GM23338 (cell line): Measurements from ENCODE around the gene OAT. TPM values are rescaled to one million over a fixed set of nuclear protein-coding genes. Genes with fewer than 3 reads are reported as not detected.
"Not testable (repeated sequence)": the region's sequence is repeated elsewhere in the genome, so short reads cannot be mapped to it uniquely, and the experiment has no call there.

ENCODE experiments used
- ATAC-seq: fragments of 200-7000 bp; cut with Tn5 transposase; 3 replicates; pipeline ENCODE4 v1.9.1; 2020
- DNase-seq: peaks from one replicate; pipeline ENCODE4 v3.0.0-alpha.2; 2015; ENCODE audit warnings: low spot score
- H2AFZ ChIP-seq: fragments of 200-600 bp; sonication (generic); 2 replicates; pipeline ENCODE4 v1.8.0; 2016; ENCODE audit warnings: antibody characterized with exemption, mild to moderate bottlenecking, moderate library complexity
- H3F3A ChIP-seq: fragments of 200-600 bp; sonication (generic); replicated peaks from 2 replicates; pipeline ENCODE4 v1.8.0; 2017; ENCODE audit warnings: antibody characterized with exemption, mixed run types, low read depth
- H3K27ac ChIP-seq: fragments of 200-600 bp; sonication (generic); 2 replicates; pipeline ENCODE4 v1.6.1; 2016; ENCODE audit warnings: low read depth
- H3K27me3 ChIP-seq: fragments of 200-600 bp; sonication (generic); 2 replicates; pipeline ENCODE4 v1.8.0; 2016; ENCODE audit warnings: mild to moderate bottlenecking, mixed run types, moderate library complexity; ENCODE audit not compliant: insufficient read depth
- H3K36me3 ChIP-seq: fragments of 200-600 bp; sonication (generic); 2 replicates; pipeline ENCODE4 v1.8.0; 2016; ENCODE audit warnings: mild to moderate bottlenecking; ENCODE audit not compliant: insufficient read depth
- H3K4me1 ChIP-seq: fragments of 200-600 bp; sonication (generic); 2 replicates; pipeline ENCODE4 v1.8.0; 2016; ENCODE audit warnings: mild to moderate bottlenecking, moderate library complexity; ENCODE audit not compliant: insufficient read depth
- H3K4me2 ChIP-seq: fragments of 200-600 bp; sonication (generic); 2 replicates; pipeline ENCODE4 v1.7.1; 2017; ENCODE audit warnings: mixed run types
- H3K4me3 ChIP-seq: fragments of 200-600 bp; sonication (generic); 2 replicates; pipeline ENCODE4 v1.6.1; 2016; ENCODE audit warnings: mixed run types
- H3K79me2 ChIP-seq: fragments of 200-600 bp; sonication (generic); replicated peaks from 2 replicates; pipeline ENCODE4 v1.8.0; 2017; ENCODE audit warnings: mild to moderate bottlenecking; ENCODE audit not compliant: insufficient read depth
- H3K9me2 ChIP-seq: fragments of 200-600 bp; sonication (generic); 2 replicates; pipeline ENCODE4 v1.8.0; 2017; ENCODE audit not compliant: insufficient read depth
- H4K20me1 ChIP-seq: fragments of 200-600 bp; sonication (generic); replicated peaks from 2 replicates; pipeline ENCODE4 v1.8.0; 2017; ENCODE audit warnings: mild to moderate bottlenecking; ENCODE audit not compliant: insufficient read depth
- H3K27ac Mint-ChIP-seq: 2 replicates; pipeline ENCODE4 v1.8.0; 2020; ENCODE audit warnings: inconsistent platforms, mild to moderate bottlenecking, moderate library complexity, mixed read lengths
- H3K27me3 Mint-ChIP-seq: 3 replicates; pipeline ENCODE4 v1.8.0; 2022; ENCODE audit warnings: low read depth, mild to moderate bottlenecking, moderate library complexity, mixed read lengths, inconsistent platforms; ENCODE audit not compliant: insufficient read depth, poor library complexity
- H3K36me3 Mint-ChIP-seq: 3 replicates; pipeline ENCODE4 v1.8.0; 2021; ENCODE audit warnings: low read depth, mild to moderate bottlenecking, inconsistent platforms, moderate library complexity, mixed read lengths
- H3K4me1 Mint-ChIP-seq: 3 replicates; pipeline ENCODE4 v1.8.0; 2020; ENCODE audit warnings: mild to moderate bottlenecking, inconsistent platforms, mixed read lengths
- H3K4me3 Mint-ChIP-seq: 3 replicates; pipeline ENCODE4 v1.8.0; 2021; ENCODE audit warnings: moderate library complexity, mild to moderate bottlenecking, inconsistent platforms, mixed read lengths
- H3K9me3 Mint-ChIP-seq: 3 replicates; pipeline ENCODE4 v1.8.0; 2020; ENCODE audit warnings: moderate library complexity, mild to moderate bottlenecking, inconsistent platforms, mixed read lengths
- CREB1 ChIP-seq: fragments of 250-450 bp; sonication (Bioruptor Pico); IDR thresholded peaks from 2 replicates; pipeline ENCODE4 v1.5.0; 2020; ENCODE audit warnings: low read depth, mild to moderate bottlenecking, moderate library complexity
- EZH2 ChIP-seq: fragments of 200-600 bp; sonication (generic); IDR thresholded peaks from one replicate; pipeline ENCODE4 v1.8.0; 2017; ENCODE audit warnings: antibody characterized with exemption, mild to moderate bottlenecking, low read depth; ENCODE audit not compliant: unreplicated experiment
- POLR2AphosphoS5 ChIP-seq: IDR thresholded peaks from 2 replicates; pipeline ENCODE4 v1.6.1; 2016; ENCODE audit warnings: antibody characterized with exemption, low read depth
- STAT1 ChIP-seq: IDR thresholded peaks from one replicate; pipeline ENCODE4 v1.6.1; 2016; ENCODE audit warnings: antibody characterized with exemption; ENCODE audit not compliant: unreplicated experiment
- ZNF114 ChIP-seq: fragments of 250-450 bp; sonication (Bioruptor Pico); IDR thresholded peaks from 2 replicates; pipeline ENCODE4 v1.5.0; 2020; ENCODE audit warnings: mild to moderate bottlenecking, moderate library complexity
- ZNF331 ChIP-seq: fragments of 250-450 bp; sonication (Bioruptor Pico); IDR thresholded peaks from 2 replicates; pipeline ENCODE4 v1.5.0; 2020; ENCODE audit warnings: low read depth, mild to moderate bottlenecking, moderate library complexity
- polyA plus RNA-seq: library from polyadenylated mRNA; unstranded; fragments of >200 nt; fragmentation: Nextera tagmentation; extraction: Ambion mirVana; gene quantifications from 2 replicates; pipeline ENCODE4 v1.2.1, GENCODE V29; 2016
- total RNA-seq: library from RNA; depleted of rRNA; stranded (reverse); fragments of >200 nt; shearing (Covaris generic); gene quantifications from 2 replicates; pipeline ENCODE4 v1.2.3, GENCODE V29; 2014
- TF ChIP-seq, protein P1 (sequence below): fragments of 250-450 bp; sonication (Bioruptor Pico); IDR thresholded peaks from 2 replicates; pipeline ENCODE4 v1.5.0; 2020; ENCODE audit warnings: mild to moderate bottlenecking, moderate library complexity
- TF ChIP-seq, protein P2 (sequence below): IDR thresholded peaks from 2 replicates; pipeline ENCODE4 v1.6.1; 2016; ENCODE audit warnings: antibody characterized with exemption
- TF ChIP-seq, protein P3 (sequence below): IDR thresholded peaks from one replicate; pipeline ENCODE4 v1.6.1; 2018; ENCODE audit warnings: antibody characterized with exemption; ENCODE audit not compliant: unreplicated experiment

The OAT gene
- total and polyA plus RNA-seq, 2 experiments from 2014 or later: 131 to 139 TPM

DNA sequence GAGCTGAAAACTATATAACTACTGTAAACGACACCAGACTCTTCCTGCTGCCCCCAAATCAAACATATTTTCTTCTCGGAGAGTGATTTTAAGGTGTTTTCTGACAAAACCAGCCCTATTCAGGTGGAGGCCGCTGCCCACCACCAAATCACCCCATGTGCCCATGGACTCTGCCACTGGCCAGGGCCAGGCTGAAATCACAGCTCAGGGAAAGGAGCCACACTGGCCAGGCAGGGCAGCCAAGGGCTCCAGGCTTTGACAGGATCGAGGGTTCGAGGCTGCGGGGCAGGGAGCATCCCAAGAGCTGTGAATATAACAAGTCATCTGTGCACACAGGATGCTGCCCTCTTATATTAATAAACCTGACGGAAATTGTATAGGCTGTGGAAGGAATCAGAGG is 48.3 kb downstream of the OAT start (continued):
- TF ChIP-seq, protein P1, sequence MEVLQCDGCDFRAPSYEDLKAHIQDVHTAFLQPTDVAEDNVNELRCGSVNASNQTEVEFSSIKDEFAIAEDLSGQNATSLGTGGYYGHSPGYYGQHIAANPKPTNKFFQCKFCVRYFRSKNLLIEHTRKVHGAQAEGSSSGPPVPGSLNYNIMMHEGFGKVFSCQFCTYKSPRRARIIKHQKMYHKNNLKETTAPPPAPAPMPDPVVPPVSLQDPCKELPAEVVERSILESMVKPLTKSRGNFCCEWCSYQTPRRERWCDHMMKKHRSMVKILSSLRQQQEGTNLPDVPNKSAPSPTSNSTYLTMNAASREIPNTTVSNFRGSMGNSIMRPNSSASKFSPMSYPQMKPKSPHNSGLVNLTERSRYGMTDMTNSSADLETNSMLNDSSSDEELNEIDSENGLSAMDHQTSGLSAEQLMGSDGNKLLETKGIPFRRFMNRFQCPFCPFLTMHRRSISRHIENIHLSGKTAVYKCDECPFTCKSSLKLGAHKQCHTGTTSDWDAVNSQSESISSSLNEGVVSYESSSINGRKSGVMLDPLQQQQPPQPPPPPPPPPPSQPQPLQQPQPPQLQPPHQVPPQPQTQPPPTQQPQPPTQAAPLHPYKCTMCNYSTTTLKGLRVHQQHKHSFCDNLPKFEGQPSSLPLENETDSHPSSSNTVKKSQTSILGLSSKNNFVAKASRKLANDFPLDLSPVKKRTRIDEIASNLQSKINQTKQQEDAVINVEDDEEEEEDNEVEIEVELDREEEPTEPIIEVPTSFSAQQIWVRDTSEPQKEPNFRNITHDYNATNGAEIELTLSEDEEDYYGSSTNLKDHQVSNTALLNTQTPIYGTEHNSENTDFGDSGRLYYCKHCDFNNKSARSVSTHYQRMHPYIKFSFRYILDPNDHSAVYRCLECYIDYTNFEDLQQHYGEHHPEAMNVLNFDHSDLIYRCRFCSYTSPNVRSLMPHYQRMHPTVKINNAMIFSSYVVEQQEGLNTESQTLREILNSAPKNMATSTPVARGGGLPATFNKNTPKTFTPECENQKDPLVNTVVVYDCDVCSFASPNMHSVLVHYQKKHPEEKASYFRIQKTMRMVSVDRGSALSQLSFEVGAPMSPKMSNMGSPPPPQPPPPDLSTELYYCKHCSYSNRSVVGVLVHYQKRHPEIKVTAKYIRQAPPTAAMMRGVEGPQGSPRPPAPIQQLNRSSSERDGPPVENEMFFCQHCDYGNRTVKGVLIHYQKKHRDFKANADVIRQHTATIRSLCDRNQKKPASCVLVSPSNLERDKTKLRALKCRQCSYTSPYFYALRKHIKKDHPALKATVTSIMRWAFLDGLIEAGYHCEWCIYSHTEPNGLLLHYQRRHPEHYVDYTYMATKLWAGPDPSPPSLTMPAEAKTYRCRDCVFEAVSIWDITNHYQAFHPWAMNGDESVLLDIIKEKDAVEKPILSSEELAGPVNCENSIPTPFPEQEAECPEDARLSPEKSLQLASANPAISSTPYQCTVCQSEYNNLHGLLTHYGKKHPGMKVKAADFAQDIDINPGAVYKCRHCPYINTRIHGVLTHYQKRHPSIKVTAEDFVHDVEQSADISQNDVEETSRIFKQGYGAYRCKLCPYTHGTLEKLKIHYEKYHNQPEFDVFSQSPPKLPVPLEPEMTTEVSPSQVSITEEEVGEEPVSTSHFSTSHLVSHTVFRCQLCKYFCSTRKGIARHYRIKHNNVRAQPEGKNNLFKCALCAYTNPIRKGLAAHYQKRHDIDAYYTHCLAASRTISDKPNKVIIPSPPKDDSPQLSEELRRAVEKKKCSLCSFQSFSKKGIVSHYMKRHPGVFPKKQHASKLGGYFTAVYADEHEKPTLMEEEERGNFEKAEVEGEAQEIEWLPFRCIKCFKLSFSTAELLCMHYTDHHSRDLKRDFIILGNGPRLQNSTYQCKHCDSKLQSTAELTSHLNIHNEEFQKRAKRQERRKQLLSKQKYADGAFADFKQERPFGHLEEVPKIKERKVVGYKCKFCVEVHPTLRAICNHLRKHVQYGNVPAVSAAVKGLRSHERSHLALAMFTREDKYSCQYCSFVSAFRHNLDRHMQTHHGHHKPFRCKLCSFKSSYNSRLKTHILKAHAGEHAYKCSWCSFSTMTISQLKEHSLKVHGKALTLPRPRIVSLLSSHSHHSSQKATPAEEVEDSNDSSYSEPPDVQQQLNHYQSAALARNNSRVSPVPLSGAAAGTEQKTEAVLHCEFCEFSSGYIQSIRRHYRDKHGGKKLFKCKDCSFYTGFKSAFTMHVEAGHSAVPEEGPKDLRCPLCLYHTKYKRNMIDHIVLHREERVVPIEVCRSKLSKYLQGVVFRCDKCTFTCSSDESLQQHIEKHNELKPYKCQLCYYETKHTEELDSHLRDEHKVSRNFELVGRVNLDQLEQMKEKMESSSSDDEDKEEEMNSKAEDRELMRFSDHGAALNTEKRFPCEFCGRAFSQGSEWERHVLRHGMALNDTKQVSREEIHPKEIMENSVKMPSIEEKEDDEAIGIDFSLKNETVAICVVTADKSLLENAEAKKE (CRISPR knock-in tag): no peak
- no peak for TF ChIP-seq CREB1 (CRISPR knock-in tag)
- TF ChIP-seq, protein P2, sequence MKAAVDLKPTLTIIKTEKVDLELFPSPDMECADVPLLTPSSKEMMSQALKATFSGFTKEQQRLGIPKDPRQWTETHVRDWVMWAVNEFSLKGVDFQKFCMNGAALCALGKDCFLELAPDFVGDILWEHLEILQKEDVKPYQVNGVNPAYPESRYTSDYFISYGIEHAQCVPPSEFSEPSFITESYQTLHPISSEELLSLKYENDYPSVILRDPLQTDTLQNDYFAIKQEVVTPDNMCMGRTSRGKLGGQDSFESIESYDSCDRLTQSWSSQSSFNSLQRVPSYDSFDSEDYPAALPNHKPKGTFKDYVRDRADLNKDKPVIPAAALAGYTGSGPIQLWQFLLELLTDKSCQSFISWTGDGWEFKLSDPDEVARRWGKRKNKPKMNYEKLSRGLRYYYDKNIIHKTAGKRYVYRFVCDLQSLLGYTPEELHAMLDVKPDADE: no peak

DNA sequence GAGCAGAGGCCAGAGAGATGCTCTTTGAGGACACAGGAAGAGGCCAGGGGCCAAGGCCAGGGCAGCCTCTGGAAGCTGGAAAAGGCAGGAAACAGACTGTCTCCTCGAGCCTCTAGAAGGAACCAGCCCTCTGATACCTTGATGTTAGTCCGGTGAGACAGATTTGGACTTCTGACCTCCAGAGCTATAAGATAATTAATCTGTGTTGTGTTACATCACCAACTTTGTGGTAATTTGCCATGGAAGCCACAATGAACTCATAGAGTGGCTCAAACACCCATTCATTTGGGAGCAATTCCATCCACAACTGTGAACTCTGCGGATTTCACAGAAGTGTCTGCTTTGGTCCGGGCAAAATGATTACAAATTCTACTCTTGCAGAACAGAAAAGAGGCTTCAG is 48.7 kb downstream of the OAT start:
- H3K4me3 ChIP-seq: no peak overlapping the region
- Mint-ChIP-seq H3K27me3 (no peaks in the 10 kb centered on the region), H3K36me3 (no peaks in the 10 kb centered on the region), H3K27ac (no peak overlapping the region), H3K4me3 (no peak overlapping the region), H3K4me1 (peaks cover 9% of the 10 kb centered on the region), H3K9me3 (peaks cover 3% of the 10 kb centered on the region; the same call in 2 of the 3 replicates)
- DNase-seq (no peak), ATAC-seq (no peak)
- no peak overlapping the region for H3K27ac ChIP-seq
- no peaks in the 10 kb centered on the region for H3F3A ChIP-seq
- H3K36me3 ChIP-seq: no peaks in the 10 kb centered on the region
- no peaks in the 10 kb centered on the region for H4K20me1 ChIP-seq
- no peak for TF ChIP-seq ZNF114 (CRISPR knock-in tag)
- no peak for TF ChIP-seq CREB1 (CRISPR knock-in tag)
- TF ChIP-seq STAT1: no peak
- no peak for TF ChIP-seq ZNF331 (CRISPR knock-in tag)
- no peak for TF ChIP-seq POLR2AphosphoS5
- TF ChIP-seq, protein P3, sequence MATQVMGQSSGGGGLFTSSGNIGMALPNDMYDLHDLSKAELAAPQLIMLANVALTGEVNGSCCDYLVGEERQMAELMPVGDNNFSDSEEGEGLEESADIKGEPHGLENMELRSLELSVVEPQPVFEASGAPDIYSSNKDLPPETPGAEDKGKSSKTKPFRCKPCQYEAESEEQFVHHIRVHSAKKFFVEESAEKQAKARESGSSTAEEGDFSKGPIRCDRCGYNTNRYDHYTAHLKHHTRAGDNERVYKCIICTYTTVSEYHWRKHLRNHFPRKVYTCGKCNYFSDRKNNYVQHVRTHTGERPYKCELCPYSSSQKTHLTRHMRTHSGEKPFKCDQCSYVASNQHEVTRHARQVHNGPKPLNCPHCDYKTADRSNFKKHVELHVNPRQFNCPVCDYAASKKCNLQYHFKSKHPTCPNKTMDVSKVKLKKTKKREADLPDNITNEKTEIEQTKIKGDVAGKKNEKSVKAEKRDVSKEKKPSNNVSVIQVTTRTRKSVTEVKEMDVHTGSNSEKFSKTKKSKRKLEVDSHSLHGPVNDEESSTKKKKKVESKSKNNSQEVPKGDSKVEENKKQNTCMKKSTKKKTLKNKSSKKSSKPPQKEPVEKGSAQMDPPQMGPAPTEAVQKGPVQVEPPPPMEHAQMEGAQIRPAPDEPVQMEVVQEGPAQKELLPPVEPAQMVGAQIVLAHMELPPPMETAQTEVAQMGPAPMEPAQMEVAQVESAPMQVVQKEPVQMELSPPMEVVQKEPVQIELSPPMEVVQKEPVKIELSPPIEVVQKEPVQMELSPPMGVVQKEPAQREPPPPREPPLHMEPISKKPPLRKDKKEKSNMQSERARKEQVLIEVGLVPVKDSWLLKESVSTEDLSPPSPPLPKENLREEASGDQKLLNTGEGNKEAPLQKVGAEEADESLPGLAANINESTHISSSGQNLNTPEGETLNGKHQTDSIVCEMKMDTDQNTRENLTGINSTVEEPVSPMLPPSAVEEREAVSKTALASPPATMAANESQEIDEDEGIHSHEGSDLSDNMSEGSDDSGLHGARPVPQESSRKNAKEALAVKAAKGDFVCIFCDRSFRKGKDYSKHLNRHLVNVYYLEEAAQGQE: no peak
- no peak for TF ChIP-seq EZH2
- H3K4me2 ChIP-seq: no peak overlapping the region
- no peak overlapping the region for H2AFZ ChIP-seq
- H3K4me1 ChIP-seq: no peaks in the 10 kb centered on the region
- H3K27me3 ChIP-seq: no peaks in the 10 kb centered on the region
- H3K79me2 ChIP-seq: no peaks in the 10 kb centered on the region
- H3K9me2 ChIP-seq: peaks cover 4% of the 10 kb centered on the region; the same call in 1 of the 2 replicates

DNA sequence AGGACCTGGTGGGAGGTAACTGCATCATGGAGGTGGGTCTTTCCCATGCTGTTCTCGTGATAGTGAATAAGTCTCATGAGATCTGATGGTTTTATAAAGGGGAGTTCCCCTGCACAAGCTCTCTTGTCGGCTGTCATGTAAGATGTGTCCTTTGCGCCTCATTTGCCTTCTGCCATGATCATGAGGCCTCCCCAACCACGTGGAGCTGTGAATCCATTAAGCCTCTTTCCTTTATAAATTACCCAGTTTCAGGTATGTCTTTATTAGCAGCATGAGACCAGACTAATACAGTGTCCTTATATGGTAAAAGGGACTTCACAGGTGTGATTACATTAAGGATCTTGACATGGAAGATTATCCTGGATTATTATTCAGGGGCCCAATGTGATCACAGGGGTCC is 49.2 kb downstream of the OAT start:
- H3K27ac Mint-ChIP-seq, H3K27me3 ChIP-seq, H2AFZ ChIP-seq, H3K79me2 ChIP-seq, H3K36me3 ChIP-seq, H3F3A ChIP-seq, H3K4me2 ChIP-seq, ATAC-seq, H3K4me3 ChIP-seq, H3K4me3 Mint-ChIP-seq, H3K9me2 ChIP-seq, H3K9me3 Mint-ChIP-seq, H3K27ac ChIP-seq, H3K4me1 Mint-ChIP-seq, DNase-seq, H3K4me1 ChIP-seq, H4K20me1 ChIP-seq, H3K27me3 Mint-ChIP-seq, H3K36me3 Mint-ChIP-seq: not testable (repeated sequence)
